ENCODE data around the gene MROH2A.

Gene MROH2A

DNA sequence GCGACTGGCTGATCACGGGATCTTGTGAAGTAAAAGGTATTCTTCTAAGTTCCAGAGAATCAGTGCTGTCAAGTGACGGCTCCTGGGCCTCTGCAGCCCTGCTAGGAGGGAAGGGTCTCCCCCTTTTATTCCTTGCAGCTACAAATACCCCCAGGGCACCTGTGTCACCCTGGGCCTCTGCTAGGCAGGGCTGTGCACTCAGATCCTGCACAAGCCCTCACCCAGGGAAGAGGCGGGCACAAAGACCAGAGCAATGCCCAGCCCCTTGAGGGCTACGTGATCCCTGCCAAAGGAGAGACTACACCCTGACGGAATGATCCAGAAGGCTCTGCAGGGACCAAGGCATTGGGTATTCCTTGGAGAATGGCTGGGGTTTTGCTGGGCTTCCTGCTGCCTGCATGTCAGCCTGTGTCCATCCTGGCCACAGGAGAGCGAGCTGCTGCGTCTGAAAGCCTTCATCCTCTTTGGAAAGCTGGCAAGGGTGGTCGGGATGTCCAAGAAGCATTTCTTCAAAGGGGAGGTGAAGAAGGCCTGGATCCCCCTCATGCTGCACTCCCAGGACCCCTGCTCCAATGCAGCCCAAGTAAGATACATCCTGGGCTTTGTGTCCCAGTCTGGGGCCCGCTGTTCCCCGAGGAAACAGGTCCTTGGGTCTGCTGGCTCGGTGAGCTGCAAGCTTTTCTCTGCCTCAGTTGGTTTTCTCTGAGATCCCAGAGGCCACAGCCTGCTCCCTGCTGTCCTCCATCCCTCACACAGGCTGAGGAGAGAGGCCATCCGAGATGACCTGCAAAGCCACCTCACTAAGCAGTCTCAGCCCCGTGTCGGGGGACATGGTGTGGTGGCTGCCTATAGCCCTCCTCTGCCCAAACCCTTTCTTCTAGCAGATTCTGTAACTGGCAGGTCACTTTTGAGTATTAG, 51.3 kb downstream of the MROH2A start:
- TF ChIP-seq TAF1 (IDR thresholded peaks at IDR 0.05; ENCODE audit: low read depth), result no peak
- no peak for TF ChIP-seq CREB1 (IDR thresholded peaks at IDR 0.05; ENCODE audit: low read depth)
- TF ChIP-seq EP300 (IDR thresholded peaks at IDR 0.05; ENCODE audit: borderline replicate concordance), result no peak
- no peak for TF ChIP-seq FOXM1 (IDR thresholded peaks at IDR 0.05; ENCODE audit: borderline replicate concordance, low read depth)
- TF ChIP-seq TEAD4 (IDR thresholded peaks at IDR 0.05), result no peak
- TF ChIP-seq, protein P1, sequence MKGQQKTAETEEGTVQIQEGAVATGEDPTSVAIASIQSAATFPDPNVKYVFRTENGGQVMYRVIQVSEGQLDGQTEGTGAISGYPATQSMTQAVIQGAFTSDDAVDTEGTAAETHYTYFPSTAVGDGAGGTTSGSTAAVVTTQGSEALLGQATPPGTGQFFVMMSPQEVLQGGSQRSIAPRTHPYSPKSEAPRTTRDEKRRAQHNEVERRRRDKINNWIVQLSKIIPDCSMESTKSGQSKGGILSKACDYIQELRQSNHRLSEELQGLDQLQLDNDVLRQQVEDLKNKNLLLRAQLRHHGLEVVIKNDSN (IDR thresholded peaks at IDR 0.05), result no peak
- no peak for TF ChIP-seq EGR1 (IDR thresholded peaks at IDR 0.05)
- TF ChIP-seq, protein P2, sequence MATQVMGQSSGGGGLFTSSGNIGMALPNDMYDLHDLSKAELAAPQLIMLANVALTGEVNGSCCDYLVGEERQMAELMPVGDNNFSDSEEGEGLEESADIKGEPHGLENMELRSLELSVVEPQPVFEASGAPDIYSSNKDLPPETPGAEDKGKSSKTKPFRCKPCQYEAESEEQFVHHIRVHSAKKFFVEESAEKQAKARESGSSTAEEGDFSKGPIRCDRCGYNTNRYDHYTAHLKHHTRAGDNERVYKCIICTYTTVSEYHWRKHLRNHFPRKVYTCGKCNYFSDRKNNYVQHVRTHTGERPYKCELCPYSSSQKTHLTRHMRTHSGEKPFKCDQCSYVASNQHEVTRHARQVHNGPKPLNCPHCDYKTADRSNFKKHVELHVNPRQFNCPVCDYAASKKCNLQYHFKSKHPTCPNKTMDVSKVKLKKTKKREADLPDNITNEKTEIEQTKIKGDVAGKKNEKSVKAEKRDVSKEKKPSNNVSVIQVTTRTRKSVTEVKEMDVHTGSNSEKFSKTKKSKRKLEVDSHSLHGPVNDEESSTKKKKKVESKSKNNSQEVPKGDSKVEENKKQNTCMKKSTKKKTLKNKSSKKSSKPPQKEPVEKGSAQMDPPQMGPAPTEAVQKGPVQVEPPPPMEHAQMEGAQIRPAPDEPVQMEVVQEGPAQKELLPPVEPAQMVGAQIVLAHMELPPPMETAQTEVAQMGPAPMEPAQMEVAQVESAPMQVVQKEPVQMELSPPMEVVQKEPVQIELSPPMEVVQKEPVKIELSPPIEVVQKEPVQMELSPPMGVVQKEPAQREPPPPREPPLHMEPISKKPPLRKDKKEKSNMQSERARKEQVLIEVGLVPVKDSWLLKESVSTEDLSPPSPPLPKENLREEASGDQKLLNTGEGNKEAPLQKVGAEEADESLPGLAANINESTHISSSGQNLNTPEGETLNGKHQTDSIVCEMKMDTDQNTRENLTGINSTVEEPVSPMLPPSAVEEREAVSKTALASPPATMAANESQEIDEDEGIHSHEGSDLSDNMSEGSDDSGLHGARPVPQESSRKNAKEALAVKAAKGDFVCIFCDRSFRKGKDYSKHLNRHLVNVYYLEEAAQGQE (IDR thresholded peaks at IDR 0.05; ENCODE audit: low read depth), result no peak
- no peak for TF ChIP-seq RAD21 (IDR thresholded peaks at IDR 0.05; ENCODE audit: low read depth)
- no peak for TF ChIP-seq TCF12 (IDR thresholded peaks at IDR 0.05; ENCODE audit: low read depth)
- TF ChIP-seq, protein P3, sequence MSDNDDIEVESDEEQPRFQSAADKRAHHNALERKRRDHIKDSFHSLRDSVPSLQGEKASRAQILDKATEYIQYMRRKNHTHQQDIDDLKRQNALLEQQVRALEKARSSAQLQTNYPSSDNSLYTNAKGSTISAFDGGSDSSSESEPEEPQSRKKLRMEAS (IDR thresholded peaks at IDR 0.05), result no peak
- no peak for TF ChIP-seq NFIC (IDR thresholded peaks at IDR 0.05)
- TF ChIP-seq ZBTB7A (IDR thresholded peaks at IDR 0.05; ENCODE audit: low read depth), result no peak
- TF ChIP-seq CEBPB (IDR thresholded peaks at IDR 0.05), result no peak

DNA sequence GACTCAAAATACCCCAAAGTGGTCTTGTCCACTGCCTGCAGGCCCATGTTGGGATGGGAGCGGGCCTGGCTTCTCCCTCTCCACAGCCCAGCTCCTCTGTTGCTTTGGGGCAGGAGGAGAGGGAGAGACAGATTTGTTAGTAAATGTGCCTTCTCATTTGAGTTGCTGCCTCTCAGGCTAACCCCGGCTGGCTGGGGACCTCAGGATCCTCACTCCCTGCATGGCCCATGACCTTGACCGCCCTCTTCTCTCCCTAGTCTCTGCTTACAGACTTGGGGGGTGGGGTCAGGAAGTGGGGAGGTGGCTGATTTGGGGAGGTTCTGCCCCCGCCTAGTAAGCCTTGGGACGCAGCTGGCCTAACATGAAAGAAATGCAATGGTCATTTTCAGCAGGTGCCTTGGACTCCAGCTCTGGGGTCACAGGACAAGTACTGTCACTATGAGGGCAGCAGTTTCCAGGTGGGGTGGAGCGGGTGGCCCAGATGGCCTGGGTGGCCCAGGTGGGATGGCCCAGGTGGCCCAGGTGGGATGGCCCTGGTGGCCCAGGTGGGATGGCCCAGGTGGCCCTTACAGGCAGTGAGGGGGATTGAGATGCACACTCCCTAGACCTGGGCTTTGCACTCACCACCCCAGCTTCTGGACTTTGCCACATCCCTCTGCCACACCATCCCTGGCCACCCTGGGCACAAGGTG, 52.1 kb downstream of the MROH2A start:
- TF ChIP-seq TCF12 (IDR thresholded peaks at IDR 0.05; ENCODE audit: low read depth) (no peak), RAD21 (IDR thresholded peaks at IDR 0.05; ENCODE audit: low read depth) (no peak)
- TF ChIP-seq, protein P2 (IDR thresholded peaks at IDR 0.05; ENCODE audit: low read depth), result no peak
- TF ChIP-seq, protein P3 (IDR thresholded peaks at IDR 0.05), result no peak

DNA sequence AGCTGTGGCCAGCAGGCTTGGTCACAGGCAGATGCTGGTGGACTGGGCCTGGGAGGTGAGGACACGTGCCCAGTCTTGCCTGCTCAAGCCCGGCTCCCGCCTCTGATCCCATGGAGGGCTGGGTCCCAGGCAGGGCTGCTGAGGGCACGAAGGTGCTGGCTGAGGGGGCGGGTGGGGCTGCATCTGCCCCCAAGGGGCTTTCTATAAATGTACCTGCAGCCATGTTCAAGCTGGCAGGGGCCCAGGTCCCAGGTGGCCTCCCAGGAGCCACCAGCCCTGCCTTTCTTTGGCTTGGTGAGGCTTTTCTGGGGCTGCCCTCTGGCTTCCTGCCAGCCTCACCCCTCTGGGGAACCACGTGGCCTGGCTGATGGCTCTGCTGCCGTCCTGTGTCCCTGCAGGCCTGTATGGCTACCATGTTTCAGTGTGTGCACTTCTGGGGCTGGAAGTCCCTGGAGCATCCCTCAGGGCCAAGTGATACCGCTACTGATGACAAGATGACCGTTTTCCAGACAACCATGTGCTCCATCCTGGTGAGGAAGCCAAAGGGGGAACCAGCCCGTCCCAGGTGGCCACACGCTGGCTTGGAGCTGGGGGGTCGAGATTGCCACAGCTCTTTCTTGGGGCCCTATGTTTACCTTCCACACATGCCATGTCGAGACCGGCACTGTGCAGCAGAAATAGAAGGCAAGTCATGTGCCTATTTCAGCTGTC, 53.0 kb downstream of the MROH2A start:
- TF ChIP-seq, protein P3 (IDR thresholded peaks at IDR 0.05), result no peak
- TF ChIP-seq, protein P2 (IDR thresholded peaks at IDR 0.05; ENCODE audit: low read depth), result no peak
- TF ChIP-seq CEBPB (IDR thresholded peaks at IDR 0.05) (no peak), NFIC (IDR thresholded peaks at IDR 0.05) (no peak), EP300 (IDR thresholded peaks at IDR 0.05; ENCODE audit: borderline replicate concordance) (no peak), YY1 (IDR thresholded peaks at IDR 0.05; ENCODE audit: low read depth) (no peak)
- TF ChIP-seq, protein P1 (IDR thresholded peaks at IDR 0.05), result no peak

Measured in Ishikawa (cell line).